ENCODE measurements around the gene NCOA1.

NCOA1 gene

DNA sequence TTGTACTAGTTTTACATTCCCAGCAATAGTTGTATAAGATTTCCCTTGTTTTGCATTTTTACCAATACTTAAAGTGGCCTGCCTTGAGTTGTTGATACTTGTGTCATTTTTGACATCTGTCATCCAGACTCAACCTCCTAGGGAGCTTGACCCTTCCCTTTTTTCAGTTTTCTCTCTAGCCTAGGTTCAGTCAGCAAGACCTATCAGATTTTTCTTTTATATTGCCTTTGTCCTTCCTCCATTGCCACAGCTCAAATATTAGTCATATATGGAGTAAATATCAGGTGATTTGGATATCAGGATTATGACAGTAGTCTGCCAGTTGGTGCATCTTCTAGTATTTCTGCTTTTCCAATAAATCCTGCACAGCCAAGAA is 315.6 kb downstream of the NCOA1 start:
- no peak for DNase-seq

DNA sequence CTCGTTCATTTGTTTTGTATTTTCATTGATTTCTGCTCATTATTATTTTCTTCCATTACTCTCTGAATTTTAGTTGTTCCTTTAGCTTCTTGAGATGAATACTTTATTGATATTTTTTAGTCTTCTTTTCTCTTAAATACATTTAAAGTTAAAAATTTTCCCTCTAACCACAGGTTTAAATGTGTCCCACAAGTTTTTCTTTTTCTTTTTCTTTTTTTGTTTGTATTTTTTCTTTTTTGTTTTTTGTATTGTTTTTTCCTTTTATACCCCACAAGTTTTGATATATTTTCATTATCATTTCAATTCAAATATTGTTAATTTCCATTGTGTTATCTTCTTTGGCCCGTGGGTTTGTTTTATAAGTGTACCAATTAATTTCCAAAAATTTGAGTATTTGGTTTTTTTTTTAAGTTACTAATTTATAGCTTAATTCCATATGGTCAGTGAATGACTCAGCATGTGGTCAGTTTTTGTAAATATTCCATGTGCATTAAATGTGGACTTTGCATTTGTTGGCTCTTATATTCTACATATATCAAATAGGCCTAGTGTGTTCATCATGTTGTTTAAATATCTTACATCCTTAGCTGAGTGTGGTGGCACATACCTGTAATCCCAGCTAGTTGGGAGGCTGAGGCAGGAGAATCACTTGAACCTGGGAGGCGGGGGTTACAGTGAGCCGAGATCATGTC is 318.4 kb downstream of the NCOA1 start:
- no peak for DNase-seq

DNA sequence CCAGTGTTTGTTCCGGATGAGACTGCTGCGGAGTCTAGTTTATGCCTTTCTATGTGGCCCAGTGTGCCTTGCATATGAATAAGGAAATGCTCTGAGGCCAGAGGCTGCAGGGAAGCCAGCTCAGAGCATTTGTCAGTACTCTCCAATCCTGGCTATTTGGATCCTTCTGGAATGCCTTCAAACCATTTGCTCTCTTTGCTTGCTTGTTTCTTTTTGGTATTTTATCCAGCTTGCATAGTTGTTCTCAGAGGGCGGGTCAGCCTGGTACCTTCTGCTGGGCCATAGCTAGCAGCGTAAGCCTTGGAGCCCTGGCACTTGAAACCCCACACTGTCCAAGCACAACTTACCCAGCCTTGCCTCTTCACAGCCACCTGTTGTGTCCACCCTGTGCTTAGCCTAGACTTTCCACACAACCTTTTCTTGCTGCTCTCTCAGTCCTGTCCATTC is 322.7 kb downstream of the NCOA1 start:
- DNase-seq, result no peak

- no peak for DNase-seq
Observed at GRCh38 chr2:24814516-24814915, 323.5 kb downstream of the NCOA1 start.

GRCh38 chr2:24815171-24815570 is 324.1 kb downstream of the NCOA1 start:
- DNase-seq, result no peak

GRCh38 chr2:24816404-24816803 is 325.4 kb downstream of the NCOA1 start:
- no peak for DNase-seq

DNA sequence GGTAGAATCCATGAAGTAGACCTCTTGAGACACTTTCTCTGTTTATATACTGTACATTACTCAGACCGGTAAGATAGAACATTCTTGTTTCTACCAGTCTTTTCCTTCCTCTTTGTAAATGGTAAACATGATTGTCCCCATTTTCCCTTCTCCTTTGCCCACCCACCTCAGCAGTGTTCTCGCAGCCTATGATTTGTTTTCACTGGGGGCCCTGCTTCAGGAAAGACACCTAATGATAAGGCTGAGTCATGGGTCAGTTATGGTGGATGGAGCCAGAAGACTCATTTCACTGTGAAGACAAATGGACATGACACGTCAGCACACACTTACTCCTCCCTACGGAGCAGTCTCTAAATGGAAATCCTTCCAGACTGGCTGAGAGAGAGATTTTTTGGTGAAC is 325.8 kb downstream of the NCOA1 start:
- no peak for DNase-seq

DNA sequence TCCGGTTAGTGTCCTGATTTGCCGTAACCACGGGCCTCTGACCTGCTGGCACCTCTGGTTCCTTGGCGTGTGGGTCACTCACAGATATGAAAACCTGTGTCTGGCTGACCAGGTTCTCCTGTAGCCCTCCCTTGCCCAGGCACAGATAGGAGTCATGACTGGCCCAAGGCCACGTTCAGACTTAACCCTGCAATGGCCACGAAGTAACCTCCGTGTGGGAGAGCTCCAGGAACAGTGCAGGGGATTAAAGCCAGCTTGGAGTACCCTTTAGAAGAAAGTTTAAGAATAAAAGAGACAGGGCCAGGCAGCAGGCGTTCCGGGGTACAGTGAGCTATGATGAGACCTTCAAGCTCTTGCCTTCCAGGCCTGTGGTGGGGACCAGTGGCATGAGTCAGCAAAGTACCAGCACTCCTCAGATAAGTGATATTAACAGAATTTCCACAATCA is 327.7 kb downstream of the NCOA1 start:
- no peak for DNase-seq

GRCh38 chr2:24819442-24820174 is 328.6 kb downstream of the NCOA1 start:
- DNase-seq, result no peak

- DNase-seq, result no peak
Observed at GRCh38 chr2:24820175-24820513, 329.1 kb downstream of the NCOA1 start.
